ENCODE data around the gene SALL4.

- TF ChIP-seq ZNF274 (IDR thresholded peaks at IDR 0.05; ENCODE audit: low read depth, low read length) (no peak), YY1 (IDR thresholded peaks at IDR 0.05; ENCODE audit: insufficient read depth, insufficient read length) (no peak)
Measured at GRCh38 chr20:51833326-51833725, 31.0 kb upstream of the SALL4 start.

Measured in NT2/D1 (cell line).